Measurements from ENCODE around the gene DNAH2.

DNAH2 gene

GRCh38 chr17:7824021-7824924 is 106.7 kb downstream of the DNAH2 start:
- DNase-seq: no peak

- DNase-seq: no peak
These were observed 107.9 kb downstream of the DNAH2 start for GRCh38 chr17:7825206-7825990.

GRCh38 chr17:7830616-7831015 is 113.1 kb downstream of the DNAH2 start:
- DNase-seq: no peak

- no peak for DNase-seq
These were observed 113.7 kb downstream of the DNAH2 start for GRCh38 chr17:7831233-7831632.

GRCh38 chr17:7832431-7832830 is 114.9 kb downstream of the DNAH2 start:
- no peak for DNase-seq

GRCh38 chr17:7833011-7833794 is 115.7 kb downstream of the DNAH2 start:
- no peak for DNase-seq

- DNase-seq: peak; percentile 84
These were observed 116.4 kb downstream of the DNAH2 start, which contains the start of gene KDM6B for GRCh38 chr17:7833795-7834541. TSS of gene KDM6B (plus strand) at chr17:7834217. CDS start at chr17:7845555, 11,338 bp downstream.

- DNase-seq: no peak
These were observed 117.0 kb downstream of the DNAH2 start for GRCh38 chr17:7834542-7834956.

- peak; percentile 87 for DNase-seq
These were observed 117.6 kb downstream of the DNAH2 start for GRCh38 chr17:7834957-7835813.

- peak; percentile 40 for DNase-seq
These were observed 118.5 kb downstream of the DNAH2 start for GRCh38 chr17:7835814-7836595.

GRCh38 chr17:7836596-7837407 is 119.3 kb downstream of the DNAH2 start:
- peak; percentile 89 for DNase-seq

GRCh38 chr17:7837408-7838088 is 120.0 kb downstream of the DNAH2 start:
- no peak for DNase-seq

- DNase-seq: peak; percentile 53
These were observed 120.8 kb downstream of the DNAH2 start for GRCh38 chr17:7838090-7839075.

- DNase-seq: no peak
These were observed 121.8 kb downstream of the DNAH2 start for GRCh38 chr17:7839190-7839875.

- DNase-seq: no peak
These were observed 122.3 kb downstream of the DNAH2 start for GRCh38 chr17:7839876-7840261.

- no peak for DNase-seq
These were observed 122.9 kb downstream of the DNAH2 start for GRCh38 chr17:7840441-7840840.

GRCh38 chr17:7840875-7841274 is 123.3 kb downstream of the DNAH2 start:
- DNase-seq: no peak
